ENCODE results near the gene NDRG4.

Gene NDRG4

GRCh38 chr16:58462499-58462996 lies 37.4 kb upstream of the NDRG4 start:
- no peaks in the 10 kb centered on the region for H3K9me2 ChIP-seq (replicated peaks; ENCODE audit: control insufficient read depth, low read length)
- no peaks in the 10 kb centered on the region for H3K36me3 ChIP-seq (ENCODE audit: control insufficient read depth, low read length)
- no peaks in the 10 kb centered on the region for H4K20me1 ChIP-seq (ENCODE audit: control insufficient read depth, insufficient read depth, low read depth, low read length)
- no peak overlapping the region for H3K4me2 ChIP-seq (ENCODE audit: low read length)
- H3K4me3 ChIP-seq (ENCODE audit: low read length) = no peak overlapping the region
- no peaks in the 10 kb centered on the region for H3F3A ChIP-seq (ENCODE audit: control insufficient read depth, insufficient read depth)
- TF ChIP-seq EZH2phosphoT487 (IDR thresholded peaks at IDR 0.05; ENCODE audit: borderline replicate concordance, low read length) (no peak), CTCF (IDR thresholded peaks at IDR 0.05; ENCODE audit: low read depth, low read length, poor library complexity, severe bottlenecking) (no peak)
- H3K79me2 ChIP-seq (ENCODE audit: control insufficient read depth, low read length) = no peaks in the 10 kb centered on the region
- no peaks in the 10 kb centered on the region for H3K9me3 ChIP-seq (ENCODE audit: control insufficient read depth, insufficient read depth, low read length)
- peaks cover 49% of the 10 kb centered on the region for H3K27me3 ChIP-seq (ENCODE audit: control insufficient read depth, low read length)
- H3K4me1 ChIP-seq (ENCODE audit: control insufficient read depth, low read length) = peaks cover 12% of the 10 kb centered on the region
- H3K27ac ChIP-seq (ENCODE audit: low read depth, low read length) = no peak overlapping the region

GRCh38 chr16:58462997-58463941 lies 36.7 kb upstream of the NDRG4 start:
- no peaks in the 10 kb centered on the region for H3K9me3 ChIP-seq (ENCODE audit: control insufficient read depth, insufficient read depth, low read length)
- no peaks in the 10 kb centered on the region for H3K79me2 ChIP-seq (ENCODE audit: control insufficient read depth, low read length)
- H4K20me1 ChIP-seq (ENCODE audit: control insufficient read depth, insufficient read depth, low read depth, low read length) = no peaks in the 10 kb centered on the region
- H3F3A ChIP-seq (ENCODE audit: control insufficient read depth, insufficient read depth) = no peaks in the 10 kb centered on the region
- H3K4me3 ChIP-seq (ENCODE audit: low read length) = peak overlapping the region; percentile 61
- no peak for TF ChIP-seq CTCF (IDR thresholded peaks at IDR 0.05; ENCODE audit: low read depth, low read length, poor library complexity, severe bottlenecking)
- peaks cover 51% of the 10 kb centered on the region for H3K27me3 ChIP-seq (ENCODE audit: control insufficient read depth, low read length)
- no peaks in the 10 kb centered on the region for H3K9me2 ChIP-seq (replicated peaks; ENCODE audit: control insufficient read depth, low read length)
- peaks cover 12% of the 10 kb centered on the region for H3K4me1 ChIP-seq (ENCODE audit: control insufficient read depth, low read length)
- no peaks in the 10 kb centered on the region for H3K36me3 ChIP-seq (ENCODE audit: control insufficient read depth, low read length)
- H3K27ac ChIP-seq (ENCODE audit: low read depth, low read length) = no peak overlapping the region
- peak overlapping the region; percentile 71 for H3K4me2 ChIP-seq (ENCODE audit: low read length)

- peaks cover 51% of the 10 kb centered on the region for H3K27me3 ChIP-seq (ENCODE audit: control insufficient read depth, low read length)
- H3K4me2 ChIP-seq (ENCODE audit: low read length) = peak overlapping the region; percentile 71
Observed at GRCh38 chr16:58464047-58464915, 35.7 kb upstream of the NDRG4 start.

More at GRCh38 chr16:58464047-58464915, 35.7 kb upstream of the NDRG4 start:
- TF ChIP-seq CTCF (IDR thresholded peaks at IDR 0.05; ENCODE audit: low read depth, low read length, poor library complexity, severe bottlenecking) (no peak), EZH2phosphoT487 (IDR thresholded peaks at IDR 0.05; ENCODE audit: borderline replicate concordance, low read length) (peak; percentile 90)
- Histone ChIP-seq H3F3A (ENCODE audit: control insufficient read depth, insufficient read depth) (no peaks in the 10 kb centered on the region), H3K4me3 (ENCODE audit: low read length) (peak overlapping the region; percentile 61), H4K20me1 (ENCODE audit: control insufficient read depth, insufficient read depth, low read depth, low read length) (no peaks in the 10 kb centered on the region), H3K4me1 (ENCODE audit: control insufficient read depth, low read length) (peaks cover 12% of the 10 kb centered on the region), H3K79me2 (ENCODE audit: control insufficient read depth, low read length) (no peaks in the 10 kb centered on the region), H3K9me2 (replicated peaks; ENCODE audit: control insufficient read depth, low read length) (no peaks in the 10 kb centered on the region), H3K27ac (ENCODE audit: low read depth, low read length) (no peak overlapping the region), H3K9me3 (ENCODE audit: control insufficient read depth, insufficient read depth, low read length) (no peaks in the 10 kb centered on the region), H3K36me3 (ENCODE audit: control insufficient read depth, low read length) (no peaks in the 10 kb centered on the region)

Data from DOHH2 (cell line).